GM12801 (cell line): ENCODE measurements around the gene DPEP2.
"Not testable (repeated sequence)": the region's sequence is repeated elsewhere in the genome, so short reads cannot be mapped to it uniquely, and the experiment has no call there.

Experiments
- TF ChIP-seq, protein P1 (sequence below): IDR thresholded peaks from one replicate; pipeline ENCODE4 v1.5.1; 2011; ENCODE audit warnings: control low read depth; ENCODE audit not compliant: insufficient read length; ENCODE audit errors: extremely low read depth

The DPEP2 gene, protein sequence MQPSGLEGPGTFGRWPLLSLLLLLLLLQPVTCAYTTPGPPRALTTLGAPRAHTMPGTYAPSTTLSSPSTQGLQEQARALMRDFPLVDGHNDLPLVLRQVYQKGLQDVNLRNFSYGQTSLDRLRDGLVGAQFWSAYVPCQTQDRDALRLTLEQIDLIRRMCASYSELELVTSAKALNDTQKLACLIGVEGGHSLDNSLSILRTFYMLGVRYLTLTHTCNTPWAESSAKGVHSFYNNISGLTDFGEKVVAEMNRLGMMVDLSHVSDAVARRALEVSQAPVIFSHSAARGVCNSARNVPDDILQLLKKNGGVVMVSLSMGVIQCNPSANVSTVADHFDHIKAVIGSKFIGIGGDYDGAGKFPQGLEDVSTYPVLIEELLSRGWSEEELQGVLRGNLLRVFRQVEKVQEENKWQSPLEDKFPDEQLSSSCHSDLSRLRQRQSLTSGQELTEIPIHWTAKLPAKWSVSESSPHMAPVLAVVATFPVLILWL

DNA sequence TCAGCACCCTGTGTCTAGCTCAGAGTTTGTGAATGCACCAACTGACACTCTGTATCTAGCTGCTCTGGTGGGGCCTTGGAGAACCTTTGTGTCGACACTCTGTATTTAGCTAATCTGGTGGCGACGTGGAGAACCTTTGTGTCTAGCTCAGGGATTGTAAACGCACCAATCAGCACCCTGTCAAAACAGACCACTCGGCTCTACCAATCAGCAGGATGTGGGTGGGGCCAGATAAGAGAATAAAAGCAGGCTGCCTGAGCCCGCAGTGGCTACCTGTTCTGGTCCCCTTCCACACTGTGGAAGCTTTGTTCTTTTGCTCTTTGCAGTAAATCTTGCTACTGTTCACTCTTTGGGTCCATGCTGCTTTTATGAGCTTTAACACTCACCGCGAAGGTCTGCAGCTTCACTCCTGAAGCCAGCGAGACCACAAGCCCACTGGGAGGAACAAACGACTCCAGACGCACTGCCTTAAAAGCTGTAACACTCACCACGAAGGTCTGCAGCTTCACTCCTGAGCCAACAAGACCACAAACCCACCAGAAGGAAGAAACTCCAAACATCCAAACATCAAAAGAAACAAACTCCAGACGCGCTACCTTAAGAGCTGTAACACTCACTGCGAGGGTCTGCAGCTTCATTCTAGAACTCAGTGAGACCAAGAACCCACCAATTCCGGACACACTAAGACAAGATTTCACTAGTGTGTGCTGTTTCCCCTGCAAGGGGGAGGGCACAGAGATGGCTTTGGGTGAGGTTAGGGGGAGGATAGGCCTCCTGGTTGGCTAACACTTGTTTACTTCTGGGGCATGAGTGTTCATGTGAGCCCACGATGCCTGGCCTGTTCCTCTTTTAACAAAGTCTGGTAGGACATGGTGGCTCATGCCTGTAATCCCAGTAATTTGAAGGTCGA is at the start of gene DPEP2:
Gene DPEP2 (minus strand): TSS at position 706 of the 910 bp plus-strand sequence. CDS start 6,272 bp downstream, outside the sequence.
- TF ChIP-seq, protein P1, sequence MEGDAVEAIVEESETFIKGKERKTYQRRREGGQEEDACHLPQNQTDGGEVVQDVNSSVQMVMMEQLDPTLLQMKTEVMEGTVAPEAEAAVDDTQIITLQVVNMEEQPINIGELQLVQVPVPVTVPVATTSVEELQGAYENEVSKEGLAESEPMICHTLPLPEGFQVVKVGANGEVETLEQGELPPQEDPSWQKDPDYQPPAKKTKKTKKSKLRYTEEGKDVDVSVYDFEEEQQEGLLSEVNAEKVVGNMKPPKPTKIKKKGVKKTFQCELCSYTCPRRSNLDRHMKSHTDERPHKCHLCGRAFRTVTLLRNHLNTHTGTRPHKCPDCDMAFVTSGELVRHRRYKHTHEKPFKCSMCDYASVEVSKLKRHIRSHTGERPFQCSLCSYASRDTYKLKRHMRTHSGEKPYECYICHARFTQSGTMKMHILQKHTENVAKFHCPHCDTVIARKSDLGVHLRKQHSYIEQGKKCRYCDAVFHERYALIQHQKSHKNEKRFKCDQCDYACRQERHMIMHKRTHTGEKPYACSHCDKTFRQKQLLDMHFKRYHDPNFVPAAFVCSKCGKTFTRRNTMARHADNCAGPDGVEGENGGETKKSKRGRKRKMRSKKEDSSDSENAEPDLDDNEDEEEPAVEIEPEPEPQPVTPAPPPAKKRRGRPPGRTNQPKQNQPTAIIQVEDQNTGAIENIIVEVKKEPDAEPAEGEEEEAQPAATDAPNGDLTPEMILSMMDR, result not testable (repeated sequence)

DNA sequence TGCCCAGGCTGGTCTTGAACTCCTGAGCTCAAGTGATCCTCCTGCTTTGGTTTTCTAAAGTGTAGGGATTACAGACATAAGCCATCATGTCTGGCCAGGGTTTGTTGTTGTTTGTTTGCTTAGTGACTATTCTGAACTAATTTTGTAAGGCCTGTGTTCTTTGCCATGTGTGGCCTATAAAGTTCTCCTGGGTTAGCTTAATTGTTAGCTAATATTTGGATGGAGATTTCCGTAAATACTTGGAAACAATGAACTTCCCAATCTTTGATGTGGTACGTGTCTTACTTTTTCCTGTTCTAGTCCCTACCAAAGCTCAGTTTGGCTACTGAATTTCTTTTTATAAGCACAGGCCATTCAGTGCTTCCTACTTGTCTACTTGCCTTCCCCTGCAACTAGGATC is 48.7 kb upstream of the DPEP2 start:
- TF ChIP-seq, protein P1, result no peak

DNA sequence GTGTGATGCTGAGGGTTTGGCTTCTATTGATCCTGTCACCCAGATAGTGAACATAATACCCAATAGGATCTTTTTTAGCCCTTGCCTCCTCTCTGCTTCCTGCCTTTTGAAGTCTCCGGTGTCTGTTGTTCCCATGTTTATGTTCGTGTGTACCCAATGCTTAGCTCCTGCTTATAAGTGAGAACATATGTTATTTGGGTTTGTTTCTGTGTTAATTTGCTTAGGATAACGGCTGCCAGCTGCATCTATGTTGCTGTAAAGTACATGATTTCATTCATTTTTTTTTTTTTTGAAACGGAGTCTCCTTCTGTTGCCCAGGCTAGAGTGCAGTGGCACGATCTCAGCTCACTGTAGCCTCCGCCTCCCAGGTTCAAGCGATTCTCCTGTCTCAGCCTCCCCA is 46.8 kb upstream of the DPEP2 start:
- TF ChIP-seq, protein P1, result no peak

DNA sequence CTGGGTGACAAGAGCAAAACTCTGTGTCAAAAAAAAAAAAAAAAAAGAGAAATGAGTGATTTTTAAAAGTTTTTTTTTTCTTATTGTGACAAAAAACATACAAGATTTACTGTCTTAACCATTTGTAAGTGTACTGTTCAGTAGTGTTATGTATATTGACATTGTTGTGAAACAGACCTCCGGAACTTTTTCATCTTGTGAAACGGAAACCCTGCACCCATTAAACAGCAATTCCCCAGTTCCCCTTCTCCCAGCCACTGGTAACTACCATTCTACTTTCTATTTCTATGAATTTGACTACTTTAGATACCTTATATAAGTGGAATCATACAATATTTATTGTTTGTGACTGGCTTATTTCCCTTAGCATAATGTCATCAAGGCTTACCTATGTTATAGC is 42.5 kb upstream of the DPEP2 start:
- TF ChIP-seq, protein P1, result no peak

DNA sequence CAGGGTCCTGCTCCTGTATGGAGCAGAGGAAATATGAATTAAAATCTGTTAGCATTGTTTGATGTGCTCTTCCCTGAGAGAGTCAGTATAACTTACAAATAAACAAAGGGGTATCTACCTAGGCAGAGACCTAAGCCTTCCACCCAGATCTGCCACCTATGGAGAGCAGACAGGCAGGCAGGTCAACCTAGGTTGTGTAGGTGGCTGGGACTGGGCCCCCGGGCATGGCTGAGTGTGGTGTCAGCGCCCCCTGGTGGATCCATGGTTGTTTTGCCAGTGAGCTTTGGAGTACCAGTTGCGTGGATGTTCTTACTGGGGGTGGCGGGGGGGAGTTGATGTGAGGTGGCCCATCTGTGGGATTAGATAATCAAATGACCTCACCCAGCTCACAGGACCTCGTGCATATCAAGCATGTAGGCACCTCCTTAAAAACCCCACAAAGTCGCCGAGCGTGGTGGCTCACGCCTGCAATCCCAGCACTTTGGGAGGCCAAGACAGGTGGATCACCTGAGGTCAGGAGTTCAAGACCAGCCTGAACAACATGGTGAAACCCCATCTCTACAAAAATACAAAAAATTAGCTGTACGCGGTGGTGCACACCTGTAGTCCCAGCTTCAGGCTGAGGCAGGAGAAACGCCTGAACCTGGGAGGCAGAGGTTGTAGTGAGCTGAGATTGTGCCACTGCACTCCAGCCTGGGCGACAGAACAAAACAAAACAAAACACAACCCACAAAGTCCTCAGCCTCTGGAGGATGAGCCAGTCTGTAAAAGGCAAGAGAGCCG is 41.4 kb upstream of the DPEP2 start:
- TF ChIP-seq, protein P1, result no peak

DNA sequence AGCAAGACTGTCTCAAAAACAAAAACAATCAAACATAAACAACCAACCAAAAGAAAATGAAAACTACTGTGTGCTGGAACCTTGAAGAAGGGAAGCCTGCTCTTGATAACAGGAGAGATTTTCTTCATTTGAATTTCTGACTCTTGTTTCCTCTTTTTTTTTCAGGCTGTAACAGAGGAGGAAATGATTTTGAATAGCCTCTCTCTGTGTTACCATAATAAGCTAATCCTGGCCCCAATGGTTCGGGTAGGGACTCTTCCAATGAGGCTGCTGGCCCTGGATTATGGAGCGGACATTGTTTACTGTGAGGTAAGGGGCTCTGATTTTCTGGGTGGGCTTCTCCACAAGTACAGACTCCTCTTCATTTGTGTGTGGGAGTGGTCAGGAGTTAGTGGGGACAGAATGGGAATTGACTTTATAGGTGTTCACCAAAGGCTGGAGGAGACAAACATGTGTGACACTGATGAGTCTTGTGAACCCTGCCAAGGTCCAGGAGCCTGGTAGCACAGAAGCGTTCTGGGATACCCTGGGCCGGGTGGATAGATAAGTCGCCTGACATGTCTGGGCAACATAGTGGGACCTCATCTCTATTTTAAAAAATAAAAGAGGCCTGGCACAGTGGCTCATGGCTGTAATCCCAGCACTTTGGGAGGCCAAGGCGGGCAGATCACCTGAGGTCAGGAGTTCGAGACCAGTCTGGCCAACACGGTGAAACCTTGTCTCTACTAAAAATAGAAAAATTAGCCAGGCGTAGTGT is 38.7 kb upstream of the DPEP2 start:
- TF ChIP-seq, protein P1, result no peak
